Lung (tissue), 12 donors: ENCODE data around the gene MLLT3. TPM values are rescaled to one million over a fixed set of nuclear protein-coding genes. Genes with fewer than 3 reads are reported as not detected.

Experiments used
- ATAC-seq: fragments of 200-7000 bp; cut with Tn5 transposase; one replicate; pipeline ENCODE4 v1.9.1; 2020; ENCODE audit warnings: moderate number of reproducible peaks; ENCODE audit not compliant: insufficient read depth, low FRiP score
- DNase-seq, 3 donors: peaks; one replicate each; pipeline ENCODE4 v3.0.0-alpha.2; 2013 to 2017
- H3K27ac ChIP-seq, 2 donors: one replicate each; pipeline ENCODE4 v1.5.1; 2013; ENCODE audit warnings: mild to moderate bottlenecking in 2 of 2, moderate library complexity in 2 of 2, control low read depth in 1 of 2, inconsistent platforms in 1 of 2, low read depth in 1 of 2, low read length in 1 of 2
- H3K27me3 ChIP-seq, 3 donors: one replicate each; pipeline ENCODE4 v1.5.1; 2013; ENCODE audit warnings: low read length in 2 of 3; ENCODE audit not compliant: control insufficient read depth in 3 of 3, insufficient read depth in 3 of 3
- H3K36me3 ChIP-seq, 4 donors: one replicate each; pipeline ENCODE4 v1.5.1; 2013; ENCODE audit warnings: low read length in 4 of 4, mild to moderate bottlenecking in 1 of 4, moderate library complexity in 1 of 4; ENCODE audit not compliant: control insufficient read depth in 4 of 4, insufficient read depth in 4 of 4
- H3K4me1 ChIP-seq, 5 donors: one replicate each; pipeline ENCODE4 v1.5.1; 2013; ENCODE audit warnings: low read length in 5 of 5, mild to moderate bottlenecking in 2 of 5, moderate library complexity in 1 of 5; ENCODE audit not compliant: control insufficient read depth in 5 of 5, insufficient read depth in 5 of 5
- H3K4me3 ChIP-seq: one replicate; pipeline ENCODE4 v1.5.1; 2013; ENCODE audit warnings: mild to moderate bottlenecking, control low read depth, moderate library complexity
- H3K9ac ChIP-seq, 2 donors: one replicate each; pipeline ENCODE4 v1.5.1; 2013; ENCODE audit warnings: low read length in 2 of 2, control low read depth in 1 of 2; ENCODE audit not compliant: insufficient read depth in 1 of 2
- H3K9me3 ChIP-seq, 4 donors: one replicate each; pipeline ENCODE4 v1.5.1; 2013; ENCODE audit warnings: low read length in 3 of 4, mild to moderate bottlenecking in 1 of 4, moderate library complexity in 1 of 4; ENCODE audit not compliant: control insufficient read depth in 4 of 4, insufficient read depth in 3 of 4
- CTCF ChIP-seq: IDR thresholded peaks from 2 replicates; pipeline ENCODE4 v1.5.1; 2012; ENCODE audit warnings: mild to moderate bottlenecking; ENCODE audit errors: control extremely low read depth, extremely low read depth
- WGBS, 2 donors: extraction: QIAGEN DNeasy Blood & Tissue Kit; methylation state at CpG; one replicate each; pipeline ENCODE4 v1.1.7; 2013; 5-methylcytosine and 5-hydroxymethylcytosine counted together
- polyA plus RNA-seq, 2 donors: library from polyadenylated mRNA; stranded (reverse); fragments of 200-250 nt; gene quantifications; one replicate each; pipeline ENCODE4 v1.2.1, GENCODE V29; 2013
- total RNA-seq, 2 donors: library from RNA; depleted of rRNA in 1 of 2; stranded (reverse); fragments of >200 nt in 1 of 2; gene quantifications; one replicate each; pipeline ENCODE4 v1.2.1, GENCODE V29; 2014 to 2021
- donor health status: control.
- donor health status: control.
- donor health status: Bipolar disorder and iron deficiency.
- donor health status: healthy.
- donor health status: DM: yes; HTN: yes; CAD: no.

MLLT3 gene
- total and polyA plus RNA-seq, 4 donors, result 7.1 to 43.1 (median 13.7) TPM

- DNase-seq, result no peak
- Histone ChIP-seq H3K4me3 (no peak overlapping the region), H3K27ac (no peak overlapping the region), H3K9ac (no peak overlapping the region), H3K9me3 (no peaks in the 10 kb centered on the region), H3K36me3 (no peaks in the 10 kb centered on the region), H3K27me3 (no peaks in the 10 kb centered on the region), H3K4me1 (peaks cover 0 to 4% (median 0%) of the 10 kb centered on the region in 5 donors)
- TF ChIP-seq CTCF, result no peak
- WGBS, 2 donors, result 67 to 75% methylated on average over 6 of the region's 6 CpGs
- no peak for ATAC-seq
Measured at GRCh38 chr9:20297646-20298084, 324.6 kb downstream of the MLLT3 start.

GRCh38 chr9:20295555-20295954 lies 326.7 kb downstream of the MLLT3 start:
- Histone ChIP-seq H3K4me3 (no peak overlapping the region), H3K27ac (no peak overlapping the region), H3K9ac (no peak overlapping the region), H3K9me3 (no peaks in the 10 kb centered on the region), H3K27me3 (no peaks in the 10 kb centered on the region), H3K36me3 (no peaks in the 10 kb centered on the region), H3K4me1 (peaks cover 0 to 4% (median 0%) of the 10 kb centered on the region in 5 donors)
- ATAC-seq (no peak), DNase-seq (no peak)
- no peak for TF ChIP-seq CTCF
- WGBS, 2 donors, result 98 to 100% methylated on average over 1 of the region's 1 CpG

- H3K4me1 ChIP-seq, result peaks cover 0 to 4% (median 0%) of the 10 kb centered on the region in 5 donors
Measured at GRCh38 chr9:20294046-20294750, 328.1 kb downstream of the MLLT3 start.

More at GRCh38 chr9:20294046-20294750, 328.1 kb downstream of the MLLT3 start:
- WGBS, 2 donors, result 93 to 94% methylated on average over 6 of the region's 6 CpGs
- ATAC-seq (no peak), DNase-seq (no peak)
- H3K9ac ChIP-seq, result no peak overlapping the region
- no peak overlapping the region for H3K4me3 ChIP-seq
- TF ChIP-seq CTCF, result no peak
- no peaks in the 10 kb centered on the region for H3K36me3 ChIP-seq
- H3K27me3 ChIP-seq, result no peaks in the 10 kb centered on the region
- H3K27ac ChIP-seq, result no peak overlapping the region
- no peaks in the 10 kb centered on the region for H3K9me3 ChIP-seq
